GM10266 (cell line): ENCODE results near the gene RHEB.

Experiments
- DNase-seq: peaks from one replicate; pipeline ENCODE4 v3.0.0; 2012; ENCODE audit errors: extremely low spot score
- CTCF ChIP-seq: IDR thresholded peaks from 2 replicates; pipeline ENCODE4 v1.5.1; 2012; ENCODE audit warnings: mild to moderate bottlenecking, low read depth; ENCODE audit not compliant: control insufficient read depth, insufficient read depth; ENCODE audit errors: missing control alignments

The RHEB gene

DNA sequence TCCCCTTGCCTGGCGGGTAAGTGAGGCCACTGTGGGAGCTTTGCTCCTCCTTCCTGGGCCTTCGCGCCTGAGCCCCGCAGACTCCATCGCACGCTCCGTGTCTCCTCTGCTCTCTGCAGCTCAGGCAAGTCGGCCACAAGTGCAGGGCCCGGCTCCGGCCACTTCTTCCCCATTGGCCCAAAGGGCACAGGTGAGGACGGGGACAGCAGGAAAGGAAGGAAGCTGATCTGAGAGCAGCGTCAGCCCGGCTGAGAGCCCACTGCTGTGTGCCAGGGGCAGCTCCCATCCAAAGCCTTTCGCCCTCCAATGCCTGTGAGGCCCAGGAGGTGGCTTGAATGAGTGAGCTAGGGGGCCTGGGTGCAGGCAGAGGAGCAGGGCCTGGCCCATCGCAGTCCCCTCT, 33.7 kb upstream of the RHEB start:
- DNase-seq, result no peak
- TF ChIP-seq CTCF, result no peak

DNA sequence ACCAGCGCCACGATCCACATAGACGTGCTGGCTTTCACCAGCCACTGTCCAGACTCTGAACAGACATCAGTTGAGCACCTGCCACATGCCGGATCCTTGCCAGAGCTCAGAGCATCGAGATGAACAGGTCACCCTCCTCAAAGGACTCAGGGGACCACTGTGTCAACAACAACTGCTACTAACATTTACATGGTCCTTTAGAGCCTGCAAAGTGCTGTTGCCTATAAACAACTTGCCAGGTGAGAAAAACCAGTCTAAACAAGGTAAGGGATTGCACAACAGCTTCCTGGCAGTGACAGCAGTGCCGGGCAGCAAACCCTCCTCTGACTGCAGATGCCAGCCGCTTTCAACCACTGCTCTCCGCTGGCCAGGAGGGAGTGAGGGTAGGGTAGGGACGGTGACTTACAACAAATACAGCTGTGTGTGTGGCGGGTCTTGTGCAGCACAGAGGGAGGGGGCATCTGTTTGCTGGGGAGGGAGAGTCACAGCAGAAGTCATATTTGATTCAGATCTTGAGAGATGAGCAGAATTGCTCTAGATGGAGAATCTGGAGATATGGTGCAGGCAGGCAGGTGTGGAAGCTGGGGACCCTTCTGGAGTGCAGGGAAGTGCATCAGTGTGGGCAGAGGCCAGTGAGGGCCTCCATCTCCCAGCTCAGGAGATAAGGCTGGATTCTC, 32.8 kb upstream of the RHEB start:
- DNase-seq, result no peak
- TF ChIP-seq CTCF, result no peak

- no peak for TF ChIP-seq CTCF
- DNase-seq, result no peak
These were observed 32.1 kb upstream of the RHEB start for GRCh38 chr7:151551820-151552219.

- no peak for DNase-seq
- TF ChIP-seq CTCF, result no peak
These were observed 31.1 kb upstream of the RHEB start for GRCh38 chr7:151550656-151551286.

DNA sequence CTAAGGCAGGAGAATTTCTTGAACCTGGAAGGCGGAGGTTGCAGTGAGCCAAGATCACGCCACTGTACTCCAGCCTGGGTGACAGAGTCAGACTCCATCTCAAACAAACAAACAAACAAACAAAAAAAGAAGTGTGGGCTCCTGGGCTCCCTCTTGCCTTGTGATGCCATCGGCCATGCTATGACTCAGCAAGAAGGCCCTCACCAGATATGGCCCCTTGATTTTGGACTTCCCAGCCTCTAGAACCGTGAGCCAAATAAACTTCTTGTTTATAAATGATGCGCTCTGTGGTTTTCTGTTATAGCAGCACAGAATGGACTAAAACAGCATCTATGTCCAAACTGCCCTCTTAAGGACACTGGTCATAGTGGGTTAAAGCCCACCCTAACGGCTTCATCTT, 29.9 kb upstream of the RHEB start:
- TF ChIP-seq CTCF, result no peak

DNA sequence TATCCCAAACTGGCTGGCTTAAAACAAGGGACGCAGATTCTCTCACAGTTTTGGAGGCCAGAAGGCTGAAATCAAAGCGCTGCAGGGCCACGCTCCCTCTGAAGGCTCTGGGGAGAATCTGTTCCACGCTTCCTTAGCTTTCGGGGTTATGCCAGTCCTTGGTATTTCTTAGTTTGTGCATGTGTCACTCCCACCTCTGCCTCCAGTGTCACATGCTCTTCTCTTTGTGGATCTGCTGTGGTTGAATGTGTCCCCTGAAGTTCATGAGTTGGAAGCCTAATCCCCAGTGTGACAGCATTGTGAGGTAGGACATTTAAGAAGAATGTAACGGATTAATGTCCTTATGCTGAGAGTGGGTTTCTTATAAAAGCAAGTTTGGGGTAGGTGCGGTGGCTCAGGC, 29.4 kb upstream of the RHEB start:
- TF ChIP-seq CTCF, result no peak
- no peak for DNase-seq

More for the DNA sequence above, 29.9 kb upstream of the RHEB start:
- no peak for DNase-seq

GRCh38 chr7:151544183-151544582, 24.5 kb upstream of the RHEB start:
- no peak for DNase-seq
- no peak for TF ChIP-seq CTCF
